Activated T-cell treated with anti-CD3 and anti-CD28 coated beads, Interleukin-2, amount 50 U/mL, for 48 hours (primary cell): Measurements from ENCODE around the gene NTNG1.

Source experiments
- DNase-seq, 2 experiments: peaks; one replicate each; pipeline ENCODE4 v3.0.0-alpha.2; 2020

NTNG1 gene

GRCh38 chr1:107525961-107526360, 385.1 kb downstream of the NTNG1 start:
- no peak for DNase-seq

GRCh38 chr1:107526524-107527198, 385.8 kb downstream of the NTNG1 start:
- no peak for DNase-seq

GRCh38 chr1:107529511-107530149, 388.8 kb downstream of the NTNG1 start:
- DNase-seq, result peak in 1 of 2 experiments; percentile 18

GRCh38 chr1:107530543-107530942, 389.7 kb downstream of the NTNG1 start:
- no peak for DNase-seq

- no peak for DNase-seq
These were observed 390.4 kb downstream of the NTNG1 start for GRCh38 chr1:107531065-107531908.

- no peak for DNase-seq
These were observed 391.5 kb downstream of the NTNG1 start for GRCh38 chr1:107532318-107532717.
